K562 (cell line): ENCODE data around the gene MTG1. TPM values are rescaled to one million over a fixed set of nuclear protein-coding genes. Genes with fewer than 3 reads are reported as not detected.

Source experiments
- CTBP1 ChIP-seq: fragments of 450-650 bp; IDR thresholded peaks from 2 replicates; pipeline ENCODE4 v1.6.1; 2016; ENCODE audit warnings: borderline replicate concordance
- CXXC5 ChIP-seq: fragments of 250-450 bp; sonication (Bioruptor Pico); IDR thresholded peaks from 2 replicates; pipeline ENCODE4 v1.8.0; 2022; ENCODE audit warnings: inconsistent platforms, mild to moderate bottlenecking, moderate library complexity
- KDM2B ChIP-seq: fragments of 250-450 bp; sonication (Bioruptor Pico); IDR thresholded peaks from 2 replicates; pipeline ENCODE4 v1.8.0; 2021; ENCODE audit warnings: mild to moderate bottlenecking, moderate library complexity
- RB1 ChIP-seq: fragments of 450-650 bp; IDR thresholded peaks from 2 replicates; pipeline ENCODE4 v1.6.1; 2017; ENCODE audit warnings: low read depth, mild to moderate bottlenecking
- SPI1 ChIP-seq: IDR thresholded peaks from 2 replicates; pipeline ENCODE4 v1.6.1; 2011; ENCODE audit warnings: low read depth, low read length, control low read depth, borderline replicate concordance
- TCF3 ChIP-seq: sonication (generic); formaldehyde crosslinking; IDR thresholded peaks from 2 replicates; pipeline ENCODE4 v1.4.0; 2020; ENCODE audit warnings: mild to moderate bottlenecking, missing genetic modification reagents
- U2AF2 ChIP-seq: fragments of 200-400 bp; formaldehyde crosslinking; optimal IDR thresholded peaks from 2 replicates; pipeline ENCODE3; 2017; ENCODE audit warnings: low read depth, mild to moderate bottlenecking, low read length
- ZFP1 ChIP-seq: fragments of 450-650 bp; formaldehyde crosslinking; IDR thresholded peaks from 2 replicates; pipeline ENCODE4 v1.4.0; 2020; ENCODE audit warnings: mild to moderate bottlenecking, mixed read lengths
- ZFP30 ChIP-seq: fragments of 250-450 bp; sonication (Bioruptor Pico); IDR thresholded peaks from 2 replicates; pipeline ENCODE4 v1.8.0; 2022; ENCODE audit warnings: moderate library complexity, mild to moderate bottlenecking, inconsistent platforms, borderline replicate concordance
- ZKSCAN1 ChIP-seq: fragments of 150-350 bp; IDR thresholded peaks from 2 replicates; pipeline ENCODE4 v1.6.1; 2016; ENCODE audit warnings: low read depth, low read length
- ZNF347 ChIP-seq: fragments of 450-650 bp; formaldehyde crosslinking; IDR thresholded peaks from 2 replicates; pipeline ENCODE4 v1.4.0; 2020; ENCODE audit warnings: low read depth, mild to moderate bottlenecking, moderate library complexity
- ZNF408 ChIP-seq: fragments of 250-450 bp; sonication (Bioruptor Pico); IDR thresholded peaks from 2 replicates; pipeline ENCODE4 v1.4.0; 2020; ENCODE audit warnings: low read depth, mild to moderate bottlenecking, moderate library complexity
- ZNF780A ChIP-seq: fragments of 250-450 bp; sonication (Bioruptor Pico); IDR thresholded peaks from 2 replicates; pipeline ENCODE4 v1.5.0; 2021; ENCODE audit warnings: mild to moderate bottlenecking
- polyA plus RNA-seq, 8 experiments: library from polyadenylated mRNA; depleted of rRNA in 4 of 8; stranded (reverse) in 5 of 8; unstranded in 3 of 8; fragments of >200 nt; fragmentation: Nextera tagmentation in 2 of 8; fragmentation: Illumina TruSeq in 1 of 8; extraction: Ambion mirVana in 2 of 8; extraction: Trizol in 1 of 8; gene quantifications; 2 replicates each; pipeline versions ENCODE4 v1.2.1 to v1.2.3, GENCODE V29; 2011 to 2014; ENCODE audit warnings: inconsistent platforms in 1 of 8, missing spikeins in 1 of 8
- total RNA-seq, 7 experiments: library from RNA; depleted of rRNA in 6 of 7; stranded (reverse); fragments of >200 nt in 6 of 7; fragmentation: Illumina TruSeq in 2 of 7; extraction: Trizol in 2 of 7; gene quantifications; 2 replicates each; pipeline versions ENCODE4 v1.2.1 to v1.2.3, GENCODE V29; 2011 to 2021; ENCODE audit warnings: low replicate concordance in 1 of 7
- TF ChIP-seq, protein P1 (sequence below), 2 experiments: fragments of 250-450 bp in 1 of 2; fragments of 450-650 bp in 1 of 2; sonication (Bioruptor Pico) in 1 of 2; IDR thresholded peaks; 2 replicates each; pipeline versions ENCODE4 v1.6.1 to v1.8.0; 2016 to 2021; ENCODE audit warnings: mild to moderate bottlenecking in 2 of 2, moderate library complexity in 2 of 2, missing compliant biosample characterization in 1 of 2, missing genetic modification characterization in 1 of 2
- TF ChIP-seq, protein P2 (sequence below): fragments of 250-450 bp; sonication (Bioruptor Pico); IDR thresholded peaks from 2 replicates; pipeline ENCODE4 v1.5.0; 2021
- TF ChIP-seq, protein P3 (sequence below): fragments of 200-400 bp; formaldehyde crosslinking; IDR thresholded peaks from 2 replicates; pipeline ENCODE4 v1.6.1; 2017; ENCODE audit warnings: mild to moderate bottlenecking, low read depth, low read length, moderate library complexity
- TF ChIP-seq, protein P4 (sequence below): conservative IDR thresholded peaks from 2 replicates; pipeline ENCODE4 v1.6.1; 2011; ENCODE audit warnings: low read depth, mild to moderate bottlenecking, low read length; ENCODE audit not compliant: control insufficient read depth
- TF ChIP-seq, protein P5 (sequence below), 2 experiments: fragments of 450-650 bp in 1 of 2; IDR thresholded peaks; 2 replicates each; pipeline ENCODE4 v1.6.1; 2011 to 2017; ENCODE audit warnings: low read depth in 2 of 2, antibody characterized with exemption in 1 of 2, borderline replicate concordance in 1 of 2, low read length in 1 of 2, mild to moderate bottlenecking in 1 of 2, mixed read lengths in 1 of 2; ENCODE audit not compliant: control insufficient read depth in 1 of 2

Gene MTG1
- total and polyA plus RNA-seq, 9 of the 15 experiments (the other 6 are each of a cell fraction or from before 2014, with no cell fraction given): 2.8 to 28.2 (median 15.4) TPM

DNA sequence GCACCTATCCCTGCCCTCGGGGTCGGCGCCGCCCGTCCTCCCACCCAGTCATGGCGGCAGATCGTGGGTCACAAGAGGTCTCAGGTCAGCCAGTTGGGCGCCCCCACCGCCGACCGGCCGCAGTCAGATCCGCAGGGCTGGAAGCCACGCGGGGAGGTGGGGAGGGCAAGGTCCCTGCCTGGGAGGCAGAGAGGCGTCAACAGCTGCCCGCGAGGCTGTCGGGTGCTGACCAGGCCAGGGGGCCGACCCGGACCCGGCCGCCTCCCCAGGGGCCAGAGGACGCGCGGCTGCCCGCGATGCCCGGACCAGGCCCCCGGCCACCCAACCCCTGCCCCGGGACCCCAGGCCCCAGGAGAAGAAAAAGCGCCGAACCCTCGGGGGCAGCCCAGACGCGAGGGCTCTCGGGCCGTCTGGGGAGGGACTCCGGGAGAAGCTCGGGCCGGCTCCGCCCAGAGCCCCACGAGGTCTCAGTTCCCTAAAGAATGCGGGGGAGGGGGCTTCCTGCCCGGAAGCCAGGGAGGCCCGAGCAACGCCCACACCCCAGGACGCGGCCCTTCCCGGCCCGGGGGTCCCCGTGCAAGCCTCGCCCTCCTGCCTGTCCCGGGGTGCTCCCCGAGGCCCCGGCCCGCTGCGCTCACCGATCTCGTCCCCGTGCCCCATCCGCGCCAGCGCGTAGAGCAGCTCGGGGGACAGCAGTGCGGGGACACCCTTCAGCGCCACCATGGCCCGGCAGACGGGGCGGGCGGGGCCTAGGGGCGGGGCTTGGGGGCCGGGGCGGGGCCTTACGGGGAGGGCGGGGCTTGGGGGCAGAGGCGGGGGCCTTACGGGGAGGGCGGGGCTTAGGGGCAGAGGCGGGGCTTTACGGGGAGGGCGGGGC, 36.4 kb upstream of the MTG1 start, which contains the start of gene FUOM (continued):
- TF ChIP-seq, protein P1, sequence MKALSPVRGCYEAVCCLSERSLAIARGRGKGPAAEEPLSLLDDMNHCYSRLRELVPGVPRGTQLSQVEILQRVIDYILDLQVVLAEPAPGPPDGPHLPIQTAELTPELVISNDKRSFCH (CRISPR knock-in tag; IDR thresholded peaks at IDR 0.05): no peak
- TF ChIP-seq, protein P1 (tag; IDR thresholded peaks at IDR 0.05): no peak
- TF ChIP-seq ZNF347: no peak
- no peak for TF ChIP-seq ZNF408 (CRISPR knock-in tag)
- no peak for TF ChIP-seq TCF3 (CRISPR knock-in tag)
- TF ChIP-seq CTBP1: no peak
- TF ChIP-seq, protein P2, sequence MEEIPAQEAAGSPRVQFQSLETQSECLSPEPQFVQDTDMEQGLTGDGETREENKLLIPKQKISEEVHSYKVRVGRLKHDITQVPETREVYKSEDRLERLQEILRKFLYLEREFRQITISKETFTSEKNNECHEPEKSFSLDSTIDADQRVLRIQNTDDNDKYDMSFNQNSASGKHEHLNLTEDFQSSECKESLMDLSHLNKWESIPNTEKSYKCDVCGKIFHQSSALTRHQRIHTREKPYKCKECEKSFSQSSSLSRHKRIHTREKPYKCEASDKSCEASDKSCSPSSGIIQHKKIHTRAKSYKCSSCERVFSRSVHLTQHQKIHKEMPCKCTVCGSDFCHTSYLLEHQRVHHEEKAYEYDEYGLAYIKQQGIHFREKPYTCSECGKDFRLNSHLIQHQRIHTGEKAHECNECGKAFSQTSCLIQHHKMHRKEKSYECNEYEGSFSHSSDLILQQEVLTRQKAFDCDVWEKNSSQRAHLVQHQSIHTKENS (CRISPR knock-in tag): no peak
- TF ChIP-seq SPI1: peak; percentile 35; the same call in 1 of the 2 replicates
- TF ChIP-seq CXXC5 (CRISPR knock-in tag): 0 out of 2 replicates have a peak, but pooled peaks have one; percentile 28
- TF ChIP-seq KDM2B (CRISPR knock-in tag): no peak
- no peak for TF ChIP-seq ZFP30 (CRISPR knock-in tag)
- TF ChIP-seq, protein P3, sequence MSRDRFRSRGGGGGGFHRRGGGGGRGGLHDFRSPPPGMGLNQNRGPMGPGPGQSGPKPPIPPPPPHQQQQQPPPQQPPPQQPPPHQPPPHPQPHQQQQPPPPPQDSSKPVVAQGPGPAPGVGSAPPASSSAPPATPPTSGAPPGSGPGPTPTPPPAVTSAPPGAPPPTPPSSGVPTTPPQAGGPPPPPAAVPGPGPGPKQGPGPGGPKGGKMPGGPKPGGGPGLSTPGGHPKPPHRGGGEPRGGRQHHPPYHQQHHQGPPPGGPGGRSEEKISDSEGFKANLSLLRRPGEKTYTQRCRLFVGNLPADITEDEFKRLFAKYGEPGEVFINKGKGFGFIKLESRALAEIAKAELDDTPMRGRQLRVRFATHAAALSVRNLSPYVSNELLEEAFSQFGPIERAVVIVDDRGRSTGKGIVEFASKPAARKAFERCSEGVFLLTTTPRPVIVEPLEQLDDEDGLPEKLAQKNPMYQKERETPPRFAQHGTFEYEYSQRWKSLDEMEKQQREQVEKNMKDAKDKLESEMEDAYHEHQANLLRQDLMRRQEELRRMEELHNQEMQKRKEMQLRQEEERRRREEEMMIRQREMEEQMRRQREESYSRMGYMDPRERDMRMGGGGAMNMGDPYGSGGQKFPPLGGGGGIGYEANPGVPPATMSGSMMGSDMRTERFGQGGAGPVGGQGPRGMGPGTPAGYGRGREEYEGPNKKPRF: no peak
- TF ChIP-seq ZFP1 (CRISPR knock-in tag): no peak
- TF ChIP-seq RB1: peak; percentile 30; the same call in 1 of the 2 replicates
- TF ChIP-seq, protein P4, sequence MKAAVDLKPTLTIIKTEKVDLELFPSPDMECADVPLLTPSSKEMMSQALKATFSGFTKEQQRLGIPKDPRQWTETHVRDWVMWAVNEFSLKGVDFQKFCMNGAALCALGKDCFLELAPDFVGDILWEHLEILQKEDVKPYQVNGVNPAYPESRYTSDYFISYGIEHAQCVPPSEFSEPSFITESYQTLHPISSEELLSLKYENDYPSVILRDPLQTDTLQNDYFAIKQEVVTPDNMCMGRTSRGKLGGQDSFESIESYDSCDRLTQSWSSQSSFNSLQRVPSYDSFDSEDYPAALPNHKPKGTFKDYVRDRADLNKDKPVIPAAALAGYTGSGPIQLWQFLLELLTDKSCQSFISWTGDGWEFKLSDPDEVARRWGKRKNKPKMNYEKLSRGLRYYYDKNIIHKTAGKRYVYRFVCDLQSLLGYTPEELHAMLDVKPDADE: no peak
- no peak for TF ChIP-seq ZNF780A
- TF ChIP-seq, protein P5, sequence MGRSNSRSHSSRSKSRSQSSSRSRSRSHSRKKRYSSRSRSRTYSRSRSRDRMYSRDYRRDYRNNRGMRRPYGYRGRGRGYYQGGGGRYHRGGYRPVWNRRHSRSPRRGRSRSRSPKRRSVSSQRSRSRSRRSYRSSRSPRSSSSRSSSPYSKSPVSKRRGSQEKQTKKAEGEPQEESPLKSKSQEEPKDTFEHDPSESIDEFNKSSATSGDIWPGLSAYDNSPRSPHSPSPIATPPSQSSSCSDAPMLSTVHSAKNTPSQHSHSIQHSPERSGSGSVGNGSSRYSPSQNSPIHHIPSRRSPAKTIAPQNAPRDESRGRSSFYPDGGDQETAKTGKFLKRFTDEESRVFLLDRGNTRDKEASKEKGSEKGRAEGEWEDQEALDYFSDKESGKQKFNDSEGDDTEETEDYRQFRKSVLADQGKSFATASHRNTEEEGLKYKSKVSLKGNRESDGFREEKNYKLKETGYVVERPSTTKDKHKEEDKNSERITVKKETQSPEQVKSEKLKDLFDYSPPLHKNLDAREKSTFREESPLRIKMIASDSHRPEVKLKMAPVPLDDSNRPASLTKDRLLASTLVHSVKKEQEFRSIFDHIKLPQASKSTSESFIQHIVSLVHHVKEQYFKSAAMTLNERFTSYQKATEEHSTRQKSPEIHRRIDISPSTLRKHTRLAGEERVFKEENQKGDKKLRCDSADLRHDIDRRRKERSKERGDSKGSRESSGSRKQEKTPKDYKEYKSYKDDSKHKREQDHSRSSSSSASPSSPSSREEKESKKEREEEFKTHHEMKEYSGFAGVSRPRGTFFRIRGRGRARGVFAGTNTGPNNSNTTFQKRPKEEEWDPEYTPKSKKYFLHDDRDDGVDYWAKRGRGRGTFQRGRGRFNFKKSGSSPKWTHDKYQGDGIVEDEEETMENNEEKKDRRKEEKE (IDR thresholded peaks at IDR 0.05; ENCODE audit: borderline replicate concordance in 1 of 2, control insufficient read depth in 1 of 2, low read depth in 2 of 2, low read length in 1 of 2): no peak; a peak in 1 of 4 replicates
- no peak for TF ChIP-seq ZKSCAN1
- no peak for TF ChIP-seq U2AF2
